CD14-positive monocyte (primary cell): ENCODE data around the gene DOCK3. TPM values are rescaled to one million over a fixed set of nuclear protein-coding genes. Genes with fewer than 3 reads are reported as not detected.
A peak's percentile ranks its signal among the peaks of the same experiment; 100 is the strongest.

Experiments used
- DNase-seq, 3 donors: peaks; one replicate each; pipeline ENCODE4 v3.0.0-alpha.2; 2011 to 2022
- H2AFZ ChIP-seq: 2 replicates; pipeline ENCODE4 v1.6.0; 2012; ENCODE audit warnings: mild to moderate bottlenecking, low read depth, low read length, inconsistent platforms; ENCODE audit not compliant: insufficient read depth, poor library complexity, severe bottlenecking
- H3K27ac ChIP-seq, 2 donors: 1 replicate in 1 of 2; 2 replicates in 1 of 2; pipeline ENCODE4 v1.5.1; 2012 to 2013; ENCODE audit warnings: low read length in 2 of 2, control low read depth in 1 of 2, inconsistent platforms in 1 of 2, low read depth in 1 of 2, mild to moderate bottlenecking in 1 of 2
- H3K27me3 ChIP-seq, 2 donors: one replicate each; pipeline versions ENCODE4 v1.6.0 to v1.6.1; 2011 to 2013; ENCODE audit warnings: low read length in 2 of 2; ENCODE audit not compliant: control insufficient read depth in 2 of 2, insufficient read depth in 2 of 2
- H3K36me3 ChIP-seq, 2 donors: replicated peaks in 1 of 2; 1 replicate in 1 of 2; 2 replicates in 1 of 2; pipeline versions ENCODE4 v1.5.1 to v1.6.1; 2012 to 2013; ENCODE audit warnings: low read length in 2 of 2, control low read depth in 1 of 2, inconsistent platforms in 1 of 2, mild to moderate bottlenecking in 1 of 2; ENCODE audit not compliant: insufficient read depth in 2 of 2, control insufficient read depth in 1 of 2
- H3K4me1 ChIP-seq, 2 donors: 1 replicate in 1 of 2; 2 replicates in 1 of 2; pipeline versions ENCODE4 v1.5.1 to v1.6.1; 2012 to 2013; ENCODE audit warnings: low read length in 2 of 2, control low read depth in 1 of 2, inconsistent platforms in 1 of 2, mild to moderate bottlenecking in 1 of 2, moderate library complexity in 1 of 2; ENCODE audit not compliant: insufficient read depth in 2 of 2, control insufficient read depth in 1 of 2
- H3K4me2 ChIP-seq: replicated peaks from 2 replicates; pipeline ENCODE3; 2012; ENCODE audit warnings: low read length, moderate library complexity, mild to moderate bottlenecking; ENCODE audit not compliant: poor library complexity, severe bottlenecking; ENCODE audit errors: extremely low read depth
- H3K4me3 ChIP-seq, 3 experiments: fragments of 200-600 bp in 1 of 3; sonication (generic) in 1 of 3; replicated peaks in 1 of 3; 1 replicate in 2 of 3; 2 replicates in 1 of 3; pipeline ENCODE4 v1.5.1; 2011 to 2013; ENCODE audit warnings: low read length in 3 of 3, mild to moderate bottlenecking in 3 of 3, control low read depth in 2 of 3, low read depth in 2 of 3, inconsistent platforms in 1 of 3, moderate library complexity in 1 of 3
- H3K79me2 ChIP-seq: 2 replicates; pipeline ENCODE4 v1.6.0; 2012; ENCODE audit warnings: mild to moderate bottlenecking, control low read depth, inconsistent platforms, low read length, moderate library complexity; ENCODE audit not compliant: insufficient read depth
- H3K9ac ChIP-seq: 2 replicates; pipeline ENCODE4 v1.6.0; 2017; ENCODE audit warnings: low read length, mild to moderate bottlenecking; ENCODE audit not compliant: insufficient read depth, poor library complexity, severe bottlenecking
- H3K9me3 ChIP-seq, 2 donors: replicated peaks in 1 of 2; 1 replicate in 1 of 2; 2 replicates in 1 of 2; pipeline versions ENCODE4 v1.5.1 to v1.6.1; 2012 to 2013; ENCODE audit warnings: low read length in 2 of 2, control low read depth in 1 of 2; ENCODE audit not compliant: control insufficient read depth in 1 of 2, insufficient read depth in 1 of 2
- H4K20me1 ChIP-seq: 2 replicates; pipeline ENCODE4 v1.6.0; 2012; ENCODE audit warnings: mild to moderate bottlenecking, low read length, control low read depth, moderate library complexity; ENCODE audit not compliant: insufficient read depth
- H3K27ac Mint-ChIP-seq, 7 donors: one replicate each; pipeline ENCODE4 v1.8.0; 2020; ENCODE audit warnings: mild to moderate bottlenecking in 7 of 7, mixed read lengths in 7 of 7, moderate library complexity in 6 of 7, inconsistent platforms in 2 of 7
- H3K27me3 Mint-ChIP-seq, 3 donors: one replicate each; pipeline ENCODE4 v1.8.0; 2021 to 2022; ENCODE audit warnings: low read depth in 3 of 3, mild to moderate bottlenecking in 3 of 3, mixed read lengths in 3 of 3, moderate library complexity in 3 of 3, inconsistent platforms in 1 of 3
- H3K36me3 Mint-ChIP-seq, 2 donors: one replicate each; pipeline ENCODE4 v1.8.0; 2020; ENCODE audit warnings: mixed read lengths in 2 of 2, inconsistent platforms in 1 of 2, mild to moderate bottlenecking in 1 of 2
- H3K4me1 Mint-ChIP-seq: one replicate; pipeline ENCODE4 v1.8.0; 2020; ENCODE audit warnings: mild to moderate bottlenecking, mixed read lengths
- H3K4me3 Mint-ChIP-seq, 2 donors: one replicate each; pipeline ENCODE4 v1.8.0; 2020; ENCODE audit warnings: mild to moderate bottlenecking in 2 of 2, mixed read lengths in 2 of 2, moderate library complexity in 1 of 2
- H3K9me3 Mint-ChIP-seq, 7 donors: one replicate each; pipeline ENCODE4 v1.8.0; 2020 to 2022; ENCODE audit warnings: mixed read lengths in 7 of 7, mild to moderate bottlenecking in 6 of 7, moderate library complexity in 6 of 7, inconsistent platforms in 2 of 7
- CTCF ChIP-seq: fragments of 200-600 bp; IDR thresholded peaks from one replicate; pipeline ENCODE4 v1.8.0; 2022; ENCODE audit warnings: antibody characterized with exemption, mild to moderate bottlenecking
- WGBS: methylation state at CpG from one replicate; pipeline ENCODE4 v1.1.5; 2013; ENCODE audit warnings: missing lambda C conversion rate; ENCODE audit not compliant: insufficient coverage; 5-methylcytosine and 5-hydroxymethylcytosine counted together
- intact Hi-C, 2 donors: fragments of 100-400 bp; cut with micrococcal nuclease; formaldehyde crosslinking; loops; one replicate each; pipeline versions ENCODE4 v1.15.0 to v1.15.1; 2023
- polyA plus RNA-seq, 3 donors: library from polyadenylated mRNA; depleted of rRNA in 1 of 3; unstranded in 2 of 3; stranded (reverse) in 1 of 3; fragments of 300-500 nt in 2 of 3; fragments of >200 nt in 1 of 3; fragmentation: Illumina TruSeq in 2 of 3; gene quantifications; 1 replicate in 2 of 3; 2 replicates in 1 of 3; pipeline ENCODE4 v1.2.3, GENCODE V29; 2012 to 2021

DOCK3 gene
- polyA plus RNA-seq, 3 donors: 0.03 TPM; not detected in 1

DNA sequence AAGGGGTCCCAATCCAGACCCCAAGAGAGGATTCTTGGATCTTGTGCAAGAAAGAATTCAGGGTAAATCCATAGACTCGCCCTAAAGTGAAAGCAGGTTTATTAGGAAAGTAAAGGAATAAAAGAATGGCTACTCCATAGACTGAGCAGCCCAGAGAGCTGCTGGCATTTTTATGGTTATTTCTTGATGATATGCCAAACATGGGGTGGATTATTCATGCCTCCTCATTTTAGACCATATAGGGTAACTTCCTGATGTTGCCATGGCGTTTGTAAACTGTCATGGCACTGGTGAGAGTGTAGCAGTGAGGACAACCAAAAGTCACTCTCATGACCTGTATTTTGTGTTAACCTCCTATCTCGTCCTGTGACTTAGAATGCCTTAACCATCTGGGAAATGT is 142.2 kb downstream of the DOCK3 start:
- Mint-ChIP-seq H3K9me3 (peaks cover 0 to 4% (median 2%) of the 10 kb centered on the region in 7 donors), H3K27me3 (peaks cover 0 to 5% (median 2%) of the 10 kb centered on the region in 3 donors), H3K4me3 (no peak overlapping the region), H3K27ac (peak overlapping the region in 1 of 7 donors; percentile 27), H3K4me1 (no peaks in the 10 kb centered on the region), H3K36me3 (no peaks in the 10 kb centered on the region)
- Histone ChIP-seq H3K27me3 (no peaks in the 10 kb centered on the region), H3K4me3 (no peak overlapping the region), H3K4me1 (no peaks in the 10 kb centered on the region), H3K79me2 (no peaks in the 10 kb centered on the region), H3K36me3 (no peaks in the 10 kb centered on the region), H2AFZ (no peak overlapping the region), H3K9ac (no peak overlapping the region), H3K27ac (no peak overlapping the region), H3K9me3 (no peaks in the 10 kb centered on the region), H4K20me1 (no peaks in the 10 kb centered on the region), H3K4me2 (no peak overlapping the region)
- no peak for TF ChIP-seq CTCF
- DNase-seq: no peak
- intact Hi-C loops: no loop called here
- WGBS: 100% methylated on average over 1 of the region's 3 CpGs

- Histone ChIP-seq H4K20me1 (no peaks in the 10 kb centered on the region), H3K79me2 (no peaks in the 10 kb centered on the region), H3K9ac (no peak overlapping the region), H2AFZ (no peak overlapping the region), H3K4me1 (no peaks in the 10 kb centered on the region), H3K4me2 (no peak overlapping the region), H3K9me3 (no peaks in the 10 kb centered on the region), H3K27me3 (no peaks in the 10 kb centered on the region), H3K27ac (no peak overlapping the region), H3K4me3 (no peak overlapping the region), H3K36me3 (no peaks in the 10 kb centered on the region)
- intact Hi-C loops: no loop called here
- Mint-ChIP-seq H3K4me1 (no peaks in the 10 kb centered on the region), H3K36me3 (no peaks in the 10 kb centered on the region), H3K27ac (no peak overlapping the region), H3K27me3 (peaks cover 0 to 5% (median 2%) of the 10 kb centered on the region in 3 donors), H3K9me3 (peaks cover 0 to 4% (median 3%) of the 10 kb centered on the region in 7 donors), H3K4me3 (no peak overlapping the region)
- no peak for TF ChIP-seq CTCF
- WGBS: 68% methylated on average over 3 of the region's 3 CpGs
- no peak for DNase-seq
Observed at GRCh38 chr3:50817756-50818529, 143.2 kb downstream of the DOCK3 start.
